NCI-H2081 (cell line): ENCODE measurements around the gene KDM3A.
"Not testable (repeated sequence)": the region's sequence is repeated elsewhere in the genome, so short reads cannot be mapped to it uniquely, and the experiment has no call there.

Source experiments
- DNase-seq, 2 experiments: peaks; one replicate each; lab custom pipeline; 2025; lab: John Stamatoyannopoulos, UW

KDM3A gene

DNA sequence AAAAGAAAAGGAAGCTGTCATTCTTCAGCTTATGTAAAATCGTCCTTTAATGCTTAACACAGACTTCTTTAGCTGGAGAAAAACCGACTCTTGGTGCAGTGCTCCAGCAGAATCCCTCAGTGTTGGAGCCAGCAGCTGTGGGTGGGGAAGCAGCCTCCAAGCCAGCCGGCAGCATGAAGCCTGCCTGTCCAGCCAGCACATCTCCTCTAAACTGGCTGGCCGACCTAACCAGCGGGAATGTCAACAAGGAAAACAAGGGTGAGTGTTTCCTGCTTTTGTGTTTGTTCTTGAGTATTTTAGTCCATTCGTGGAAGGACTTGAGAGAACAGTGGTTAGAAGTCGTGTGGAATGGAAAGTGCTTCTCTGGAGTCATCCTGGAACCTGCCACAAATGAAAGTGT is 38.9 kb downstream of the KDM3A start:
- no peak for DNase-seq

DNA sequence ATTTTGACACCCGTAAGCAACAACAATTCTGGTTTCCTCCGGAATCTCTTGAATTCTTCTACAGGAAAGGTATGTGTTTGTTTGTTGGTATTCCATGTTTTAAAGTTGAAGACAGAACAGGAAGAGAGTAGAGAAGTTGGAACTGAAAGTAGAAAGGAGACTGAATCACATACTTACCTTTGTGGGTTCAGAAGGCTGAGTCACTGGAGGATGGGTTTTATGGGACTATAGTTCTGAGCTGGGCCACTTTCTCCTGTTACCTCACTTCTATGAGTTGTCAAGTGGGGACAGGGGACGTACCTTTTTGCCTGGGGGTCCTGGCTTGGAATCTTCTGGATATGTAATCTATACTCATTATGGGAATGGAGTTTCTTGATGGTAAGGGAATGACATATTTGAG is 40.9 kb downstream of the KDM3A start:
- no peak for DNase-seq

DNA sequence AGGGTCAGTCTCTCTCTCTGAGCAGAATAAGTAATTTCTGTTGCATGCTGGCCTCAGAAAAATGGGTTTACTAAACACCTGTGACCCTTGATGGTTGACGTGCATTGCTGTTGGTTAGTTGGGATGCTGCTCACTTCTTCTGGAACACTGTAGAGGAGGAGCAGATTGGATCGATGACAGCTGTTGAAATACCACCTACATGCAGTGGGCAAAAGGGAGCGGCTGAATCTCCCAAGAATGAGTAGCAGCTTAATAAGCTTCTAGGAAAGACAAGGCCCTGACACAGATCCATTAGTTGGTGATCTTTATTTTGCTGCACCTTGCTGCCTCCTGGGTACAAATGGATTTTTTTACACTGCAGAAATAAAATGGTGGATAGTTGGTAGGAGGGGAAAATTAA is 43.2 kb downstream of the KDM3A start:
- no peak for DNase-seq

DNA sequence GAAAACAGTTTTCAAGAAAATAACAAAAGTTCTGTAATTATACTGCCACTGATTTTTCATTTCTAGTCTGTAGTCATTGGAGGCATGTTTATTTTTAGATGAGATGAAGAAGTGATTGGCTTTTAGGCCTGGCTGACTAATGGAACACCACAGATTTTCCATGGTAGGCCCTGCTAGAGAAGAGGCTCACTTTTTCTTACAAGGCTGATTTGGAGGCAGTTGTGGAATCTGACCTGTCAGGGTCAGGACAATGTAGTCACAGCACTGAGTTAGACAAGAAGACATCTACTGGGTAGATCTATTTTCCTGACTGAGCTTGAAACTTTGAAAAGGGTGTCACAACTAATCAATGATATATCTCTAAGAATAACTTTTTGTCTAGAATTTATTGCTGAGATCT is 43.9 kb downstream of the KDM3A start:
- DNase-seq = no peak

DNA sequence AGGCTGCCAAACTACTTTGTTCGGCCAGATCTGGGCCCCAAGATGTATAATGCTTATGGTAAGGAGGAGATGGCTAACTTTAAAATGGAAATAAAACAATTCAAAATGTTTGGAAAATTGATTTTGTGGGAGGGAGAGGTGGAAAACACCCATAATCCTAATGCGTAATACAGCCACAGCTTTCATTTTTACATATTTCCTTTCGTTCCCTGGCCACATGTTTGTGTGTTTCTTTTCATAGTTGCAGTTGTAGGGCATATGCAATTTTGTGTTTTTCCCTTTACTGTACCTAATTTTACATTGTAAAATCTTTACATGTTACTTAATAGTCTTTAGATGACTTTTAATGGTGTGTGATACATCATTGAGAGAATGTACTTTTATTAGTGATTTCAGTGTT is 44.6 kb downstream of the KDM3A start:
- DNase-seq = no peak

DNA sequence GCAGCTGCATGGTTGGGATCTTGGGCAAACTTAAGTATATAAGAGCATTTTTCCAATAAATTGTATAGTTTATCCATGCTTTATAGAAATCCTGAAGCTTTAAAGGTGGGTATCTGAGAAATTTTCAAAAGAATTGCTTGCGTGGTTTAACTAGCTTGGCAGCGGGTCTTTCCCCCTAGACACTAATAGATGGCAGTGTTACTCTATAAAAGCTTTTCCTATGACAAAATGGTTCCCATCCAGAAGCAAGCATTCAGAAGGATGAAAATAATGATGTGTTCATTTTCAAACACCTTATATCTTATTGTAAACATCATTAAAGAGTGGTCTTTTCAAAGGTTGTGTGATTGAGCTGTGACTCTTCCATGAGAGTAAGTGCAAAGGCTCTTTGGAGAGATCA is 45.9 kb downstream of the KDM3A start:
- peak in 1 of 2 experiments; percentile 5 for DNase-seq

DNA sequence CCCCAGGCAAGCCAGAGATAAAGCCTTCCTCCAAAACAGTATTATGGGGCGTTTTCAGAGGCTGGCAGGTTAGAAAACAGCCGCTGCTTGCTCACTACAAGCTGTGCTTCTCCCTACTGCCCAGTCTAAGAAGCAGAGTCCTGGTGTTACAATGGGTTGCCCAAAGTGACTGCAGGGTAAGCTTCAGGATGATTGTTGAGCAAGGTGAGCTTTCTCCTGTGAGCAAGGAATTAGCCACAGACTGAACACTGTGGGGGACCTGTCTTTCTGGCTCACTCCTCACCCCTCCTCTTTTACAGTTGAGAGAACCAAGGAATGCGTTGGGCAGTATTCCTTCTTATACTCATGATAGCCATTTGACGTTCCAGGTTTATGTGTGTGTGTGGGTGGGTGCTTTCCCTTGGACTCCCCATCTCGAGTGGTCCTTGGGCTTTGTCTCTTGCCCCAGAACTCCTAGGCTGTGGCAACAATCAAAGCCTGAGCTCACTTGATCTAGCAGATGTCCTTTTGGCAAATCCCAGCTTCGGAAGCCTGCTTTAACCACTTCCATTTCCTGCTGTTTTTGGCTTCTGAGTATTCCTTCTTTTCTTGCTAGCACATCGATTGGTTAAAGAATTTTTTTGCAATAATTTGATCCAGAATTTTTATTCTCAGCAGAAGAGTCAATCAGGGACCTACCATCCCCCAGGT is 47.5 kb downstream of the KDM3A start:
- no peak for DNase-seq

DNA sequence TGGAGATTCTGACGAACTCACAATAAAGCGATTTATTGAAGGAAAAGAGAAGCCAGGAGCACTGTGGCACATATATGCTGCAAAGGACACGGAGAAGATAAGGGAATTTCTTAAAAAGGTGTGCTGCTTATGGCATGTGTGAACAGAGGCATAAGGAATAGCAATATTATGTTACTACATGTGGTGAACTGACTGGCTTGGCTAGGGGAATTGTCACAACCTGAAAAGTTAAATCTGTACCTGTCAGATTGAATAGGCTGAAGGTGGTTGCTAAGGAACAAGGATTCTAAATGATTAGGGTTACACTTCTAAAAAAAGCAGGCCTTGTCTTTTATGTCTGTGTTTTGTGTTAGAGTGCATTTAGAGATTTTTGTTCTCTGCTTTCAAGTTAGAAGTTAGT is 48.4 kb downstream of the KDM3A start:
- DNase-seq = no peak

DNA sequence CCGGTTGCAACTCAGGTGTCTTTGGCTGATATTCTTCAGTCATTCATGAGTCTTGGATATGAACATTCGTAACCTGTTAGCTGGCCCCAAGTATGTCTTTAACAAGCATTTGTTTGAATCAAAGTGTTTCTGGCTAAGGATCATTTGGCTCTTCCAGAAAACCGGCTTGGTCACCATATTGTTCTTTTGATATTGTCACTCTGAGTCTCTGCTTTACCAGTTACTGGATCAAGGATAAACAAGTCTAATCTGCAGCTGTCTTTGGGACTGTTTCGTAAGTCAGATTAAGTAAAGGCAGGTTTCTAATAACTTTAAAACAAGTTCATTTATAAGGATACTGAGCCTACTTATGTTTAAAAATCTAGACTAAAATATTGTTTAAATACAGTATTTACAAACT is 49.1 kb downstream of the KDM3A start:
- DNase-seq = no peak

DNA sequence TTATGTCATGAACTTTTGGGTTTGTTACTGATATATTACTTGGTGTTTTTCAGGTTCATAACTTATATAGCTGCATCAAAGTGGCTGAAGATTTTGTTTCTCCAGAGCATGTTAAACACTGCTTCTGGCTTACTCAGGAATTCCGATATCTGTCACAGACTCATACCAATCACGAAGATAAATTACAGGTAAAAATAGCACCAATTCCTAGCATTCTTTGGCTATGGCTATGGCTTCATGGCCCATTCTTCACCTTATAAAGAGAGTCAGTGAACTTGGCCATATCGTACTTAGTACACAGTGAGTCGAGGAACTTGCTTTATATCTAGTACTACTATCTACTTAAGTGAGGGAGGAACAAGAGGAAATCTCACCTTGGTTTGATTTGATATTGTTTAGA is 49.9 kb downstream of the KDM3A start:
- DNase-seq = no peak

DNA sequence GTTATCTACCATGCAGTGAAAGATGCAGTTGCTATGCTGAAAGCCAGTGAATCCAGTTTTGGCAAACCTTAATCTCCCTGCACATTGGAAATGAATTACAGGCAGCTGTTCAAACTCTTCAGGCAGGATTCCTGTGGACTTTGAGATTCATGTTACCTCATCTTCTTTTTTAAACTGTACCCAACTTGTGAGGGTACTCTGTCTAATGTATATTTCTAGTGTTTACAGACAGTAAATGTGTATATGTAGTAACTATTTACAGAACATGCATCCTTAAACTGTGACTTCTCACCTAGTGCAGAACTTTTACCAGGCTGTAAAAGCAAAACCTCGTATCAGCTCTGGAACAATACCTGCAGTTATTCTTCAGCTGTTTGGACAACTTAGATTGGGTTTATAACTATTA is 50.9 kb downstream of the KDM3A start:
- DNase-seq = peak; percentile 27 to 83

DNA sequence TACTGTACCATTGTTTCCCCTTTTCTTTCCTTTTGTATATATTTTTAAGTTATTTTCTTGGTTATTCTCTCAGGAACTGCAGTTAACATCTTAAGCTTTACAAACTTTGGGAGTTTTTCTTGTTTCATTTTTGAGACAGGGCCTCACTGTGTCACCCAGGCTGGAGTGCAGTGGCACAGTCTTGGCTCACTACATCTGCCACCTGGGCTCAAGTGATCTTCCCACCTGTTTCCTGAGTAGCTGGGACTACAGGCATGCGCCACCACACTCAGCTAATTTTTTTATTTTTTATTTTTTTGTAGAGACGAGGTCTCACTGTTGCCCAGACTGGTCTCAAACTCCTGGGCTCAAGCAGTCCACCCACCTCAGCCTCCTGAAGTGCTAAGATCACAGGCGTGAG is 55.2 kb downstream of the KDM3A start:
- DNase-seq = not testable (repeated sequence)

DNA sequence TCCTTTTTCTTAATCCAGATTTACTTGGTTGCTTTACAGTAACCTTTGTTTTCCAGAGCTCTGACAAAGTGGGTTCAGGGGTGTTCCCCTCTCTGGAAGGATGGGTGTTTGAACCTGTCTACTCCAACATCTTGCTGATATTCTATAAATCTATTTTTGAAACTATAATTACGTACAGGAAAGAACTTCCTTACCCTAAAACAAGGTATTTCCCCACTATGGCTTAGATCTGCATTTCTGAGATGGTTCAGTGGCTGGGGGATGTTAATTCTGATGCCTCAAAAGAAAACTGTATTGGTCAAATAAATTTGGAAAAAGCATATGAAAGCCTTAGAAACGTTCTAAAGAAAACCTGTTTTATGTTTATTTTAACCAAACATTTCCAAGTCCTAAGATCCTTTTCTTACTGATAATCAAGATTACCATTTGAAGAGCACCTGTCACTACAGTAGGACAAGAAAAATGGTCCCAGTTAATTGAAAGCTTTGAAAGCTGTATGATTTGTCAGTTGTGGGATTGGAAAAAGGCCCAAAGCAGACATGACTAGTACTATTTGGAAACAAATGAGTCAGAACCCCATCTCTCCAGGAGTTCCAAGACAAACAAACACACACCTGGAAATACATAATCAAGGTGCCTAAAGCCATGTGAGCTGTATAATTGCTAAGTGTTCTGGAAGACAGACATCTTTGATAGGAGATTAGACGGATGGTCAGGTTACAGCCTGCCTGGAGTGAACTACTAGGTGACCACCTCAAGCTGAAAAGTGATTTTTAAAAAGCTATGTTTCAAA is 57.5 kb downstream of the KDM3A start:
- DNase-seq = no peak

DNA sequence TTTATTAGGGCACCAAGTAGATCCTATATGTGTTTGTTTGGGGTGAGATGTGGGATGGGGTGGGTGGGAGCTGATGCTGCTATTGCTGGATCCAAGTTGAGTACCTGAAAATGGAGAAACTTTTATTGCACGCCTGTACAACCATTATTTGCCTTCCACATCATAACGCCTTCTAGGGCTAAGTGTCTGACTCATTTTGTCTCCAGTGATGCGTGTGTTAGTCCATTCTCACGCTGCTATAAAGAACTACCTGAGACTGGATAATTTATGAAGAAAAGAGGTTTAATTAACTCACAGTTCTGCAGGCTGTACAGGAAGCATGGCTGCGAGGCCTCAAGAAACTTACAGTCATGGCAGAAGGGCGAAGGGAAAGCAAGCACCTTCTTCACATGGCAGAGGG is 58.2 kb downstream of the KDM3A start:
- DNase-seq = no peak

DNA sequence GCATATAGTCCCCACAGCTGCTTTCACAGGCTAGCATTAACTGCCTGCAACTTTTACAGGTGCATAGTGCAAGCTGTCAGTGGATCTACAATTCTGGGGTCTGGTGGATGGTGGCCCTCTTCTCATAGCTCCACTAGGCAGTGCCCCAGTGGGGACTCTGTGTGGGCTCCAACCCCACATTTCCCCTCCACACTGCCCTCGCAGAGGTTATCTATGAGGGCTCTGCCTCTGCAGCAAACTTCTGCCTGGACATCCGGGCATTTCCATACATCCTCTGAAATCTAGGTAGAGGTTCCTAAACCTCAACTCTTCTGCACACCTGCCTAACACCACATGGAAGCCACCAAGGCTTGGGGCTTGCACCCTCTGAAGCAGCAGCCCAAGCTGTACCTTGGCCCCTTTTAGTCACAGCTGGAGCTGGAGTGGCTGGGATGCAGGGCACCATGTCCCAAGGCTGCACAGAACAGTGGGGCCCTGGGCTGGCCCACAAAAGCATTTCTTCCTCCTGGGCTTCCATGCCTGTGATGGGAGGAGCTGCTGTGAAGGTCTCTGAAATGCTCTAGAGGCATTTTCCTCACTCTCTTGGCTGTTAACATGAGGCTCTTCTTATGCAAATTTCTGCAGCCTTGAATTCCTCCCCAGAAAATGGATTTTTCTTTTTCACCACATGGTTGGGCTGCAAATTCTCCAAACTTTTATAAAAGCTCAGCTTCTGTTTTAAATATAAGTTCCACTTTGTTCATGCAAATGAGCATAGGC is 59.3 kb downstream of the KDM3A start:
- no peak for DNase-seq

DNA sequence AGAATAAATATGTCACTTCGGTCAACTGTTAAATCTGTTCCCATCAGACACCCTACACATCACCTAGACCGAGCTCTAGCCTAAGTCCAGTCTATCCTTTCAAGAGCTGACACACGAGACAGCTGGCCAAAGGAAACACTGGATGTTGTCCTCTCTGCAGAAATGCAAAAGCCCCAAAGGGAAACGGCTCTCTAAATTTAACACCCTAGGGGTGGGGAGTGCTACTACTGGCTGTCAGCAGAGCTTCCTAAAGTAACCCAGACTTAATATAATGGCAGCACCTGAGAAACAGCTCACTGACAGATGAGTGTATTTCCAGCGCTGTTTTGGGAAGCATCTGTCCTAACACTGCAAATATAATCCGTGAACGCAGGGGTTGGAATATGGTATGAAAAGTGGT is 66.4 kb downstream of the KDM3A start:
- DNase-seq = no peak

DNA sequence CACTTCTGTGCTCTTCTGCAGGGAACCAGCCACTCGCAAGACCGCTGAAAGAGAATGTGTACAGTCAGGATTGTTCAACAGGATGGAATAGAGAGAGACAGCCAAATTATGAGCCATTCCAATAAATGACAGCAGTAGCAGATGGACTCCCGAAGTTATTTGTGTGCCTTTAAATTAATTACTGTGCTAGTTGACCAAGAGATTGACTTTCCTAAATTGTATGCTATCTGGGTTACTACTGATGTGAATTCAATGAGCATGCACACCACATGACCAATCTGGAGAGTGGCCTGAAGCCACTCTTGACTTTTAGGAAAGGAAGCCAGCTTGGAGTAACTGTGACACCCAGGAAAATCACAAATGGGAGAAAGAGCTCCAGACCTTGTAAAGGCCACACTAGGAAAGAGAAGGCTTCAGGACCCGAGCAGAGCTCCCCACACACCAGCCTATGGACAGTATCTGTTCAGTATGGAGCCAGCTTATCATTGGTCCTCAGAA is 69.3 kb downstream of the KDM3A start:
- no peak for DNase-seq

DNA sequence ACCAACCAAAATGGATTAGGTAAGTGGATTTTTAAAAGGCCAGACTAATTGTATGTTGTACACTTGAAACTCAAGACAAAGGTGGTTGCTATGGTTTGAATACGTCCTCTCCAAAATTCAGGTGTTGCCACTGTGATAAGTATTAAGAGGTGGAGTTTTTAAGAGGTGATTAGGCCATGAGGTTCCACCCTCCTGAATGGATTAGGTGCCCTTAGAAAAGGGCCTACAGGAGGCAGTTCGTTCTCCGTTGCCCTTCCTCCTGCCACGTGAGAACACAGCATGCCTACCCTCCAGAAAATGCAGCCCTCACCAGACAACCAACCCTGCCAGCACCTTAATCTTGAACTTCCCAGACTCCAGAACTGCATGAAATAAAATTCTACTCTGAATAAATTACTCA is 70.9 kb downstream of the KDM3A start:
- peak in 1 of 2 experiments; percentile 25 for DNase-seq

DNA sequence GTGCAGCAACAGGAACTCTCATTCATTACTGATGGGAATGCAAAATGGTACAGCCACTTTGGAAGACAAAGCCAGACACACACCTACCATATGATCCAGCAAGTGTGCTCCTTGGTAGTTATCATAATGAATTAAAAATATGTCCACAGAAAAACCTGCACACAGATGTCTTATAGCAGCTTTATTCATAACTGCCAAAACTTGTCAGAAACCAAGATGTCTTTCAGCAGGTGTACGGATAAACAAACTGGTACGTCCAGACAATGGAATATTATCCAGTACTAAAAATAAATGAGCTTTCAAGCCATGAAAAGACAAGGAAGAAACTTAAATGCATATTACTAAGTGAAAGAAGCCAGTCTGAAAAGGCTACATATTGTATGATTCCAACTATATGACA is 71.7 kb downstream of the KDM3A start:
- DNase-seq = no peak

DNA sequence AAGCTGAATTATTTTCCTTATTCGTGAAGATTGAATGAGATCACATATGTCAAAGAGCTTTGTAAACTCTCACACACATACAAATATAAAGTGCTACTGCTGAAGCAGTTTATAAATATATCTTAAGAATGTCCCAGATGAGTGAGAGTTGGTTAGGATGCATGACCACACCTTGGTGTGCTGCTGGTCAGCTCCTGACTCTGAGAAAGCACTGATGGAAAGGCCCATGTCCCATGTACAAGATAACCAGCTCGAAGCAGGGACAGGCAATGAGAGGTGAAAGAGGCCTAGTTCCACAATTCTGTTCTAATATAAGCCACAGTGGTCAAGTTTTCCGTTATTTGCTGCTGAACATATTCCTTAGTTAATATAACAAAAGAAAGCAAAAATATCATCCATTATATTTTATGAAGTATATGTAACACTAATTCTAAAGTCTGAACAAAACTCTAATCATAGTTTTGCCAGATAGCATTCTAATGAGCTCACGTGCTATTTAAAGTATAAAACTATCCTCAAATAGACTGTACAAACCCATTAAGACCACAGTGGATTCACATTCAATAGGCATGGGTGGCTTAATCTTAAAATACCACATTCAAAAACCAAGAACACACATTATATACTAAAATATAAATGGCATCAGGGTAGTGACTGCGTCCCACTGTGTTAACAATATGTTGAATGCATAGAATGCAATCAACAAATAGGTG is 72.9 kb downstream of the KDM3A start:
- DNase-seq = no peak

DNA sequence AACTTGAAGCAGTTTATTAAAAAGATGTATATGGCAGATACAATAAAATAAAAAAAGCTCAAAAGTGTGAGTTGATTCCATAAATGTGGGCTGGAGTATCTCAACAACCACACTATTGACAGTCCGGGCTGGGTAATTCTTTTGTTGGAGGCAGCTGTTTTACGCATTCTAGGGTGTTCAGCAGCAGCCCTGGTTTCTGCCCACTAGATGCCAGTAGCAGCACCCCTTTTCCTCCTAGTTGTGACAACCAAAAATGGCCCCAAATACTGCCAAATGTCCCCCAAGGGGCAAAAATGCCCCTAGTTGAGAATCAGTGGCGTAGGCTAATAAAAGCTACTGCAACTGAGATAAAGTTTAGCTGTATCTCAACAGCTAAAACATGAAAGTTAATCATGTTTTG is 77.3 kb downstream of the KDM3A start:
- peak in 1 of 2 experiments; percentile 18 for DNase-seq

DNA sequence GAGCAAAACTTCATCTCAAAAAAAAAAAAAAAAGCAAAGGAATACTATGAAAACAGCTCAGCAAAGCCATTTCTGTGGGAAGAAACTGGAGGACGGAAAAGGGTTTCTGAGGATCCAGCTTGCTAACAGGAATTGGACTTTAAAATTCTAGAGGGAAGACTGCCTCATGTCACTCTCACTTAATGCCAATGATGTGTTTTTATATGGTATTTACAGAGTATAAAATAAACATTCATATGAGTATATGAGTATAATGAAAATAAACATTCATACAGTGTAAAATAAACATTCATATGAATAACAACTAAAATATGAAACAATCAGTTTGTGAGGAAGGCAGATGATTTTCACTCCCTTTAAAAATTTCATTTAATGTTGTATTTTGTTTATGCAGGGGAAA is 78.2 kb downstream of the KDM3A start:
- no peak for DNase-seq
